GM18909 (cell line): ENCODE measurements around the gene ARHGEF11.

ENCODE experiments used
- ATAC-seq: cut with Tn5 transposase; IDR thresholded peaks from one replicate; pipeline ENCODE4 v1.9.1; 2021; ENCODE audit warnings: mild to moderate bottlenecking; ENCODE audit not compliant: unreplicated experiment, poor library complexity

The ARHGEF11 gene

DNA sequence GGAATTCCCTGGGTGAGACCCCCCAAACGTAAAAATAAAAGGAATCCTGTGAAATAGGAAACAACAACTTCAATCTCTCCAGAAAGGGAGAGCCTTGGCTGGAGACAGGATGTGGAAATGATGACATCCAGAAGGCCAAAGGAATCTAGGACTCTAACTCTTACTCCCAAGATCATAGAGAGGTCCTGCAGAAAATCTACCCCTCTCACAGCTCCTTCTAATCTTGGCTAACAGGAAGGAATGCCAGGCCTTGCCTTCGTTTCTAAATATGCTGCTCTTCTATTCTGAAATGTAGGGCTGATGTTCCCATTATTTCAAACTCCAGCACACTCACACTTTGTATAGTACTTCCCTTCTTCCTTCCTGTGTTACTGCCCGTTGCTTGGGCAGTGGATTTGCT lies 40.7 kb downstream of the ARHGEF11 start:
- ATAC-seq: no peak

DNA sequence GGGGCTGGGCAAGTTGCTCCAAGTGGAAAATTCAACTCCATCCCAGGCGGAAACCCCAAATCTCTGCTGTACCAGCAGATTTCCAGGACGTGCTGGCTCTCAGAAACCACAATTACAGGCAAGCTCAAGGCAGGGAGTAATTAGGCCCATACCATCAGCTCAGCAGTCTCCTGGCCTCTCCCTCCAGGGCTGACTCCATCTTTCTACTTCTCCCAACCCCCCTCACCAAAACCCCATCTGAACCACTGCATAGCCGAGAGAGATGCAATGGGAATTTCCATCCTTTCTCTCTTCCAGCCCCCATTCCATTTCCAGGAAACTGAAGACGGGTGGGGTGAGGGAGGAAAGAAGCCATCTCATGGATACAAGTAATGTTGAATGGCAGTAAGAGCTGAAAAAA lies 41.2 kb downstream of the ARHGEF11 start:
- ATAC-seq: no peak

DNA sequence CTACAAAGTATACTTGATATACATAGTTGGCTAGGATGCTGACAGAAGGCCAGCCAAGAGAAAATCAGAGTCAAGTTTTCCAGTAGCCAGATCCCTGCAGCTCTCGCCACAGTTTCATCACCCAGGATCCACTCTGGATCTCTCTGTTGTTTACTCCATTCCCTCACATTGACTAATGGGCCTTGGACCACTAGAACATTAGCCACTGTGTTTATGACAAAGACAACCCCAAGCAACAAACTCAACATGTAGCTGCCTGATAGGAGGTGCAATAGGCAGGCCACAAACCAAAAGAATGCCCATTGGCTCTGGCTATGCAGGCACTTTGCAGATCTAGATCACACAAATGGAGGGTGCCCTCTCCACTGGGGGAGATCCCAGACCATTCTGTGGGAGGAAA lies 44.2 kb downstream of the ARHGEF11 start:
- ATAC-seq: no peak

DNA sequence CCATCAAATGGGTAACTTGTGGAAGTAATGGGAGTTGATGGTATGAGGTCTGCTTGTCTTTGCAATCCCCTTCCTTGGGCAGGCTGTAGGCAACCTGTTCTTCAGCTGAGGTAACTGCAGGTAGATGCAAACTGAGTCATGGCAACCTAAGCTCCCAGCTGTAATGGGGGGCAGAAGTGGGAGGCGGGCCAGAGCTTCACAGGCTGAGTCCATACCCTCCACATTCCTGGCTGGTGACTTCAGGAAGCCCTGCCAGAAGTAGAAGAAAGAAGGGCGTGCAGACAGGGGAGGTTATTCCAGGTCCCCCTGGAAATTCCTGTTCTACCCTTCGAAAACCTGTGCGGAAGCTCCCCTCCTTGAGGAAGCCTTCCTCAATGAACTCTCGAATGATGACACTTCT lies 44.9 kb downstream of the ARHGEF11 start:
- ATAC-seq: no peak

DNA sequence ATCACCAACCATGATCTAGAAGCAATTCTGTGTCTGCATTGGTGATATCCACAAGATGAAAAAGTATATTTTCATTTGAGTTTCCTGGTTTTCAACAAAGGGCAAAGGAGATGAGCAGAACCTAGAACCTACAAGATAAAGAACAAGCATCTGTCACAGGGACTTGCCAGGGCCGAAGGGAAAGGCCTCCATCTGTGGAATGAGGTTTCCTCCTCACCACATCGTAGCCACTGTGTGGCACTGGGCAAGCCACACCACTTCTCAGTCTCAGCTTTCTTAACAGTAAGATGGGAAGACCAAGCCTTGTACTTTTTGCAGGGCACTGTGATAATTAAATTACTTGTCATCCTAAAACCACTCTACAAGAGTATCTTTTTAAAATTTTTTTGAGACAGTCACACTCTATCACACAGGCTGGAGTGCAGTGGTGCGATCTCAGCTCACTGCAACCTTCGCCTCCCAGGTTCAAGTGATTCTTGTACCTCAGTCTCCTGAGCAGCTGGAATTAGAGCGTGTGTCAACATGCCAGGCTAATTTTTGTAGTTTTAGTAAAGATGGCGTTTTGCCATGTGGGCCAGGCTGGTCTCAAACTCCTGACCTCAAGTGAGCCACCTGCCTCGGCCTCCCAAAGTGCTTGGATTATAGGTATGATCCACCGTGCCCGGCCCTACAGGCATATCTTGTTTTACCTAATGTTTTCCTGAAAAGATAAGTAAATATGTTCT lies 45.8 kb downstream of the ARHGEF11 start:
- ATAC-seq: no peak

DNA sequence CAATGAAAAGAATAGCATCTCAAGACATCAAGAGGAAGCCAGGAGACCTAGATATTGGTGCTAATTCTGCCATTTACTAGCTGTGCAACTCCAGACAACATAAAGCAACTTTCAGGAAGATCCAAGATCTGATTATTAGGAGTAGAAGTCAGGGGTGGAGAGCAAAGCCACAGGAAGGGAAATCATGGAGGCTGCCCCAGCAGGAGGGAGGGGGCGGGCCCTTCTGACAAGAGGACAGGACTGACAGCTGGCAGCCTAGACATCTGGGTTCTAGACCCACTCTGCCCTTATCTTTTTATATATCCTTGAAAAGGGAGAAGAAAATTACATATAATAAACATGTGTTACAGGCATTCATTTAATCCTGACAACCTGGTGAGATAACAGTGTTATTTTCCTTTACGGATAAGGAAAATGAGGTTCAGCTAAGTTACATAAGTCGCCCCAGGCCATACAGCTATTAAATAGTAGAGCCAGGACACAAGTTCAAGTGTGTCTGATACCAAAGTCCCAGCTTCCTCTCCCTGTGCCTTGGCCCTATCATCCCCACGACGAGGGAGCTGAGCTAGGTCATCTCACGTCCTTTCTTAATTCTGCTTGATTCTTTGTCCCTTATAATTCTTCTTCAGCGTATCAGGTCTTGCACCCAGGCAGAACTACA lies 46.6 kb downstream of the ARHGEF11 start:
- no peak for ATAC-seq

DNA sequence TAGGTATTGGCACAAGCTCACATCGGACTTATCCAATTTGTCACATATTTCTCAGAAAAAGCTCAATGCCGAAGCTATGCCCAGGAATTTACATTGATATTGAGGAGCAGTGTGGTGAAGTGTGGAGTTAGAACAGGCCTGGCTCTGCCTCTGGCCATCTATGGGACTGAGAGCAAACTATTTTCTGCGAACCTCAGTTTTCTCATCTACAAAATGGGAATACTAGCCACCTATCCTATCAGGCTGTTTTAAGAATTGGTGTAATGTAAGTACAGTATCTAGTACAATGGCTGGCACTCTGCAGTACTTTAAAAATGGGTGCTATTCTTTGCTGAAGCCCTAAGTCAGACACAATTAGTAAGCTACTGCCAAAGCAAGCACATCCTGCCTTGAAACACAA lies 47.2 kb downstream of the ARHGEF11 start:
- ATAC-seq: no peak

DNA sequence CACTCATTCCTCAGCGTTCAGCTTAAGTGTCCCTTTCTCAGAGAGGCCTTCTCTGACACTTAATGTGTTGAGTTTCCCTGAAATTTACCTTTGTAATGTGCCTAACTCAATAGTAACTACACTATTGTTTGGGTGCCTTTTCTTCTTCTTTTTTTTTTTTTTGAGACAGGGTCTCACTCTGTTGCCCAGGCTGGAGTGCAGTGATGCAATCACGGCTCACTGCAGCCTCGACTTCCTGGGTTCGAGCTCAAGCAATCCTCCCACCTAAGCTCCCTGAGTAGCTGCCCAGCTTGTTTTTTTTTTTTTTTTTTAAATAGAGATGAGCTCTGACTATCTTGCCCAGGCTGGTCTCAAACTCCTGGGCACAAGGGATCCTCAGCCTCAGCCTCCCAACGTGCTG lies 50.1 kb downstream of the ARHGEF11 start:
- no peak for ATAC-seq

DNA sequence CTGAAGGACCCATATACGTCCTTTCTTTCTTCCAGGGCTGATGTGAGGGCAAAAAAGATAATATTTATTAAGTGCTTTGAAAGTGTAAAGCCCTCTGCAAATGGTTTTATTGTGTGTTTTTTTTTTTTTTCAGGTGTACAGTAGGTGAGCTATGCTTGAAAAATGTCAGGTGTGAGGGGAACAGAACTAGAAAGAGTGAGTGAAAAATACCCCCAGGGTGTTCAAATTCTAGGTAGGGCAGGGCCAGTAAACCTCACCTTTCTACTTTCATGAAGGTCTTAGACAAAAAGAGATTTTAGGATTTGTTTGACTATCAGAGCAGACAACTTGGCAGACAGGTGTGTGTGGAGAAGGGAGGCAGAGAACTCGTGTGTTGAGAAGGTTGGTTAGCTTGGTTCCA lies 51.3 kb downstream of the ARHGEF11 start:
- no peak for ATAC-seq

DNA sequence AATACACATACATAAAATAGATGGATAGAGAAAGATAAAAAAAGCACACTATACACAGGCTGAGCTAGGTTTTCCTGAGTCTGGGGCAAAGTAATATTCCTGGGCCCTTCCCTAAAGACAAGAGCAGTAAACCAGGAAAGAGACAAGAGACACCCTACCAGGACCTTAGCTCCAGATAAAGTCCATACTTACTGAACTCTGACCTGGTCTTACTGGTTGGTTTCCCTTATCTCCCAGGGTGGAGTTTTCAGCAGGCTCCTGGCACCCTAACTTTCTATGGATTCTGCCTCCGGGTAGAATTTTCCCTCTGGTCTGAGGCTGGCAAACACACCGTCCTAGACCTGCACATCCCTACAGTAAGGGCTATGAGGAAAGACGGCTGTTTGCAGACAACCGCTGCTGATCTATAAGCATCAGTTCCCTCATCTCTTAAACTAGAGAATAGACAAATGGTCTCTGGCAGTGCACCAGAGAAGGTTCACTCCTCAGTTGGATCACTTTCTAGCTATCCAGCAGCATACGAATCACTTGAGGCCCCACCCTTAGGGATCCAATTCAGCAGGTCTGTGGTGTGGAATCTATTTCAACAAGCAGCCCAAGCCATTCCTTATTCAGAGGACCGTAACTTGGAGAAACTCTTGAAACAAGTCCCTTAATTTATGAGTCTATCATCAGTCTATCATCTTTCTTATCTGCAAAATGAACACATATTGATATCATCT lies 52.0 kb downstream of the ARHGEF11 start:
- no peak for ATAC-seq

DNA sequence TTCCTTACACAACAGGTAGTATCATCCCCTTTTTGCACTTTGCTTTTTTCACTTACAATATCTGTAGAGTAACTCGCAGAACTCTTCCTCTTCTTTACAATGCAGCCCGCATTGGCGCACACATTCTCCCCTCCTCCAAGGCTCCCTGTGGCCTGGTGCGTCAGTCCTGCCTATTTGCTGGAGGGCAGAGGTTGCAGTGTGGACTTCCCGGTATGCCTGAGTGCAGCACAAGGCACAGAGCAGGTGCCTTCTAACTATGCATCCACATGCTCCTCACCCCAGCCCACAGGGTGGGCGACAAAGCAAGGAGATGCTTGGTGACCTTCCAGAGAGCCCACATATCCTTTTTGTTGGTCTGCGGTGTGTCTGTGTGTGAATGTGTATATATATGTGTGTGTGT lies 53.3 kb downstream of the ARHGEF11 start:
- no peak for ATAC-seq

DNA sequence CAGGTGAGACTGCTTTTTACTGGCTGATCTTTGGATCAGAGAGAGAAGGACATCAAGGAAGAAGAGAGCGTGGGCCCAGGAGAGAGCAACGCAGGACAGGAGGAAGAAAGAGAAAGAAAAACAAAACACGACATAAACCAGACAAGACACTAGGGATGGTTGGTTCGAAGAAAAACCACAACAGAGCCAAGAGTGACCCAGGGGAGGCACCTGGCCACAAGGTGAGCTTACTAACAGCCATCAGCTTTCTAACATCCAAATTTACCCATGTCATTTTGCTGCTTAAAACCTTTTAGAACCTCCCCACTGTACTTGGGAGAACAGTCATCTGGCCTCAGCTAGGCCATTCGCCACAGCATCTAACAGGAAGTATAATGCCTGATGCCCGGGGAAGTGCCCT lies 57.8 kb downstream of the ARHGEF11 start:
- no peak for ATAC-seq

DNA sequence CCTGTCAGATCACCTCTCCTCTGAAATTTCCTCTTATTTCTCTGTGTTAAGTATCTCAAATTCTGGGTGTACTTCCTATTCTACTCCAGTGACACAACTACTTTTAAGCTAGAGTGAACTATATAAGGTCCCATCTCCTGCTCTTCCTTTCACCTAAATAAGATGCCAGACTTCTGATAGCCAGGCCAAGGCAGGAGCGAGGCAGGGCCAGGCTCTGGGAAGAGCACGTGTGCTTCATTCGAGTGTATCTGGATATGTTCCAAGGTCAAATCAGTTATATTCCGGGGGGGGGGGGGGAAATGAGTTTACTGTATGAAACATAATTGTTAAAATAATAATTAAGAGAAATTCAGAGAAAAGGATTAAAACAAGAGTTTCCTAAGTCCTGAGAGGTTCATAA lies 65.0 kb downstream of the ARHGEF11 start:
- ATAC-seq: no peak

DNA sequence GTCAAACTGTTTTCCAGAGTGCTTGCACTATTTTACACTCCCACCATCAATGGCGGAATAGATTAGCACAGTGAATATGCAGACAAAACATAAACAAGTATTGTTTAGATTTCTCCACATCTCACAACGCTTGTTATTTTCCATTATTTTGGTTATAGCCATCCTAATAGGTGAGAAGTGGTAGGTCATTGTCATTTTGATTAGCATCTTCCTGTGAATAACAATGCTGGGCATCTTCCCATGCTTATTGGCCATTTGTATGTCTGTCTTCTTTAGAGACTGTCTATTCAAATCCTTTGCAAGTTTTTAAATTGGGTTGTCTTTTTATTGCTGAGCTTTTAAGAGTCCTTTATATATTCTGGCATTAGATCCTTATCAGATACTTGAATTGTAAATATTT lies 70.5 kb downstream of the ARHGEF11 start:
- ATAC-seq: no peak

DNA sequence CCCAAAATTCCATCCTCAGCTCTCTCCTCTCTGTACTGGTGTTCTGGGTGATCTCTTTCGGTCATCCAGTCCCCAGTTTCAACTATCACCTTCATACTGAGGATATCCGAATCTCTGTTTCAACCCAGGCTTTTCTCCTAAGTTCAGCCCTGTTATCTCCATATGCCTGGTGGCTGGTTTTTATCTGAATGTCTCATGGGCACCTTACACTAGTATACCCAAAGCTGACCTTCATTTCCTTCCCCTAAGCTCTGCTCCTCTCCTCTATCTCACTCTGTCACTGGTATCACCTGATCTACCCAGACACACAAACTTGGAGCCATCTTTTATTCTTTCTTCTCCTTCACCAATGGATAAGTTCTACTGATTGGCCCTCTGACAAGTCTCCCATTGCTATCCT lies 72.1 kb downstream of the ARHGEF11 start:
- ATAC-seq: no peak

DNA sequence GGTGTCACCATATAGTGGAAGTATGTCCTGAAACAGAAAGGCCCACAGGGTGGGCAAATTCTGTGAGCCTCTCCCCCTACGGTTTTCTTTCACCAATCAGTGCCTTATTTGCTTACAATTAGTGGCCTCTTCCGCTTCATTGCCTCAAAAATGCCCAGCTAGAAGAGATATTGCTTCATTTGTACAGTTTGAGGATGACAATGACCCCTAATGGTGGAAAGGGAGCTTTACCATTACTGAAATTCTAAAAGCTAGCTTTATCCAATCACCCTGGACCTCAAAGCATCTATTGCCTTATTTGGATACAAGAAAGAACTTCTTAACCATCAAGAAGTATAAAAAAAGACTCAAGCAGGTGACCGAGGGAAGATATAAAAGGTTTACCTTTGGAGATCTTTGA lies 75.5 kb downstream of the ARHGEF11 start:
- no peak for ATAC-seq

DNA sequence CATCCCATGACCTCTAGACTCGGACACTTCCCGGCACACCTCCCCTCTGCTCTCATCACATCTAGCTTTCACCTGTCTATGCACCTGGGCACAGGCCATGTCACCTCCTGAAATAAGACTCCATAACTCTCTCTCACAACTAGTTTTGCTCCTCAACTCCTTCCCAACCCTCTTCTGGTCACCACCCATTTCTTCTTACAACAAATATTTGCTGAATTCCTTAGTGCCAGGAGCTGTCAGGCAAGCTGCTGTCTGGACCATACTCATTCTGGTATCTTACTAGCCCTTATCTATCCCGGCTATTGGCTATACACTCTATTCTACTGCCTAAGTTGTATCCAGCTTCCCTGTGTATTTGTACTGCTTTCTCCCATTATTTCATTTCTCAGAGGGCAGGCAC lies 76.0 kb downstream of the ARHGEF11 start:
- ATAC-seq: no peak

DNA sequence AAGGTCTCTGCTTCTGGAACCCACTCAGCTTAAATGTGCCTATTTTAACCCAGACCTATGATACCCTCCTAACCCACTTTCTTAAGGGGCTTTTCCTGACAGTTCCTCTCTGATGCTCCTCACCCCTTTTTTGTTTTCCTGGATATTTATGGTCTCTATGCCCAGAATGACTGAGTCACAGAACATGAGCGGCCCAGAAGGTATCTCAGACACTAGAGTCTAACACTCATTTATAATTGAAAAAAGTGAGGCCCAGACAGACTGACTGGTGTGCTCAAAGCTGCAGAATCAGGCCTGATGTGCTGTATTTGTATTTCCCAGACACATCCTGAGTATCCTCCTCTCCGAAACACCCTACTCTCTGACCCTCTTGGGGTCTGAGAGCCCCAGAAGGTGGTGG lies 81.1 kb downstream of the ARHGEF11 start:
- no peak for ATAC-seq

DNA sequence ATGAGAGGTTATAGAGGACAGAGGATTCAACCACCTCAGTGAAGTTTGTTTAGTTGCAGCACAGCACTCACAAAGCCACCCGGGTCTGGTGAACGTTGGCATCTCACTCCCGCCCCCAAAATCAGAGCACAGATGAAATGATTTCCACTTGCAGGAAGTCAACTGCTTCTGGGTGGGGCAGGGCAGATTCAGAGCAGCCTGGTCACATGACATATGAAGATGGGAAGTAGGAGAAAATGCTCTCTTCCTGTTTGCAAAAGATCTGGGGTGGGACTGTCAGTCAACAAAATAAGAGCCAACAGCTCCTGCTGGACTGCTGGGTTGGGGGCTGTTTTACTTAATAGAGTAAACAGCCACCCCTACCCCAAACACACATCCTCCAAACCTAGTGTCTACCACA lies 81.9 kb downstream of the ARHGEF11 start:
- ATAC-seq: no peak

DNA sequence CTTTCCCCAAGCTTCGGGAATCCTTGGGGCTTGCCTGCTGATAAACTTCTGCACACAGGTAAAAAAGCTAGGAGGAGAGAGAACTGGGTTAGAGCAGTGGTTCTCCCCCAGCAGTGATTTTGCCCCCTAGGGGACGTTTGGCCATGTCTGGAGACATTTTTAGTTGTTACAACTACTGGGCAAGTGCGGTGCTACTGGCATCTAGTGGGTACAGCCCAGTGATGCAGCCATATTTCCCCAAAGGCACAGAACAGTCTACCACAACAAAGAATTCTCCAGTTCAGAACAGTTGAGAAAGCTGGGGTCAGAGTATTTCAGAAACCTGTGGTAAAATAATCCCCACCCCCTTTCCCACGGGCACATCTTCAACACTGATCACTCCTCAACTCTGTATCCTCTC lies 83.8 kb downstream of the ARHGEF11 start:
- no peak for ATAC-seq

DNA sequence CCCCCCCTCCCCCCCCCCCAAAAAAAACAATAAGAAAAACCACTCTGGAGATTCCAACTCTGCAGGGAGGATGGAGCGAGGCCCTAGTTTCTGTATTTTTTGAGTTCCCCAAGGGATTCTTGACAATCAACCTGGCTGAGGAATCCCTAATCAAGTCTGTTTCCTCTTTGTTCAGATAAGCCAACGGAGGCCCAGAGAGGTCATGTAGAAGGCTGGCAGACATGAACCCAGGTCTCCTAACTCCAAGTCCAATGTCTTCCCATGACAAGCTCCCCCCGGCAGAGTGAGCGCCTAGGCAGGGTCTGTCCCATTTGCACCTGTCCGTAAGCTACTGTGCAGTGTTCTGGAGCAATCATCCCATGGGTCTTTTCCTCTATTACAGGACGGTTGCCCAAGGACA lies 85.6 kb downstream of the ARHGEF11 start:
- no peak for ATAC-seq

DNA sequence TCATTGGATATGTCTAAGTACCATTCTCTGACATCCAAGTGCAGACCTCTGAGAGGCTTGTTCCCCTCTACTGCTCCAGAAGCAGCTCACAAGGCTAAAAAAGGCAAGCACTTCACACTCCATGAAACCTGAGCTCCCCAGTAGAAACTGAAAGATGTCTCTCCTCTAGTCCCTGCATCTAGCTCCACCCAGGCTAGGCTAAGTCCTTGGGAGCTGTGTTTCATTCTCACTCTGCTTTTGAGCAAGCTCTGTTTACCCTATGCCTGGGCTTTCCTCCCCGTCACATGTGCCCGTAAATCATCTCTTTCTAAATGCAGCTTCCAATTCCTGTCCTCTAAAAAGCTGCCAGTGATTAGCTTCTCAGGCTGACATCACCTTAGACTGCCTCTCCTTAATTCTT lies 86.1 kb downstream of the ARHGEF11 start:
- ATAC-seq: no peak
